Suprapubic skin (tissue), 4 donors: ENCODE data around the gene DCLRE1A. TPM values are rescaled to one million over a fixed set of nuclear protein-coding genes. Genes with fewer than 3 reads are reported as not detected.

ENCODE experiments used
- DNase-seq, 2 donors: peaks; one replicate each; pipeline ENCODE4 v3.0.0-alpha.2; 2019; ENCODE audit warnings: low spot score in 2 of 2
- H3K27ac ChIP-seq: fragments of 200-600 bp; sonication (generic); one replicate; pipeline ENCODE4 v1.5.1; 2019
- H3K27me3 ChIP-seq: fragments of 200-600 bp; sonication (generic); one replicate; pipeline ENCODE4 v1.5.1; 2019
- H3K36me3 ChIP-seq: fragments of 200-600 bp; sonication (generic); one replicate; pipeline ENCODE4 v1.5.1; 2019
- H3K4me1 ChIP-seq: fragments of 200-600 bp; sonication (generic); one replicate; pipeline ENCODE4 v1.5.1; 2019
- H3K4me3 ChIP-seq: fragments of 200-600 bp; sonication (generic); one replicate; pipeline ENCODE4 v1.5.1; 2019; ENCODE audit warnings: mild to moderate bottlenecking
- H3K9me3 ChIP-seq: fragments of 200-600 bp; sonication (generic); one replicate; pipeline ENCODE4 v1.5.1; 2019
- CTCF ChIP-seq, 2 donors: fragments of 200-600 bp in 1 of 2; fragments of 450-650 bp in 1 of 2; sonication (generic) in 1 of 2; IDR thresholded peaks; one replicate each; pipeline ENCODE4 v1.5.1; 2016 to 2019; ENCODE audit warnings: antibody characterized with exemption in 2 of 2, mild to moderate bottlenecking in 1 of 2, moderate library complexity in 1 of 2
- EP300 ChIP-seq: sonication (generic); formaldehyde crosslinking; IDR thresholded peaks from one replicate; pipeline ENCODE4 v1.6.1; 2017; ENCODE audit warnings: antibody characterized with exemption
- POLR2A ChIP-seq, 2 donors: fragments of 450-650 bp; IDR thresholded peaks; one replicate each; pipeline ENCODE4 v1.6.1; 2017; ENCODE audit warnings: antibody characterized with exemption in 2 of 2, mild to moderate bottlenecking in 2 of 2, moderate library complexity in 2 of 2
- POLR2AphosphoS5 ChIP-seq, 3 donors: sonication (generic); formaldehyde crosslinking; IDR thresholded peaks; one replicate each; pipeline ENCODE4 v1.6.1; 2017; ENCODE audit warnings: antibody characterized with exemption in 3 of 3
- WGBS: methylation state at CpG from one replicate; pipeline ENCODE4 v1.1.5; 2018; 5-methylcytosine and 5-hydroxymethylcytosine counted together
- total RNA-seq, 4 donors: library from RNA; depleted of rRNA; stranded (reverse); fragments of >200 nt; gene quantifications; one replicate each; pipeline ENCODE4 v1.1.0, GENCODE V29; 2016

The DCLRE1A gene
- total RNA-seq, 4 donors from 2014 or later: 3.6 to 5.2 (median 4.2) TPM

- Histone ChIP-seq H3K27ac (no peak overlapping the region), H3K27me3 (no peaks in the 10 kb centered on the region), H3K4me3 (no peak overlapping the region), H3K36me3 (peaks cover 30% of the 10 kb centered on the region), H3K9me3 (no peaks in the 10 kb centered on the region), H3K4me1 (peaks cover 25% of the 10 kb centered on the region)
- TF ChIP-seq CTCF (IDR thresholded peaks at IDR 0.05) (no peak), POLR2AphosphoS5 (IDR thresholded peaks at IDR 0.05) (no peak), EP300 (no peak), POLR2A (IDR thresholded peaks at IDR 0.05) (no peak)
- WGBS: 80% methylated on average over 2 of the region's 2 CpGs
- no peak for DNase-seq
These were observed 5.4 kb upstream of the DCLRE1A start for GRCh38 chr10:113859261-113859660.

GRCh38 chr10:113858541-113858940 is 4.7 kb upstream of the DCLRE1A start:
- no peak overlapping the region for H3K27ac ChIP-seq
- WGBS: 66% methylated on average over 2 of the region's 2 CpGs
- TF ChIP-seq EP300: no peak
- TF ChIP-seq POLR2AphosphoS5 (IDR thresholded peaks at IDR 0.05): no peak
- TF ChIP-seq CTCF (IDR thresholded peaks at IDR 0.05): no peak
- no peak for TF ChIP-seq POLR2A (IDR thresholded peaks at IDR 0.05)
- H3K4me3 ChIP-seq: no peak overlapping the region
- DNase-seq: no peak
- H3K36me3 ChIP-seq: peaks cover 30% of the 10 kb centered on the region
- no peaks in the 10 kb centered on the region for H3K9me3 ChIP-seq
- no peaks in the 10 kb centered on the region for H3K27me3 ChIP-seq
- H3K4me1 ChIP-seq: peaks cover 28% of the 10 kb centered on the region

GRCh38 chr10:113857210-113857609 is 3.3 kb upstream of the DCLRE1A start:
- peaks cover 30% of the 10 kb centered on the region for H3K36me3 ChIP-seq
- DNase-seq: no peak
- H3K27ac ChIP-seq: no peak overlapping the region
- no peaks in the 10 kb centered on the region for H3K27me3 ChIP-seq
- no peak overlapping the region for H3K4me3 ChIP-seq
- H3K4me1 ChIP-seq: peaks cover 34% of the 10 kb centered on the region
- TF ChIP-seq CTCF (IDR thresholded peaks at IDR 0.05) (no peak), POLR2A (IDR thresholded peaks at IDR 0.05) (no peak), EP300 (no peak)
- H3K9me3 ChIP-seq: no peaks in the 10 kb centered on the region

- H3K4me1 ChIP-seq: peaks cover 34% of the 10 kb centered on the region
- TF ChIP-seq POLR2A (IDR thresholded peaks at IDR 0.05) (no peak), CTCF (IDR thresholded peaks at IDR 0.05) (no peak), EP300 (no peak), POLR2AphosphoS5 (IDR thresholded peaks at IDR 0.05) (no peak)
- WGBS: 51% methylated on average over 1 of the region's 1 CpG
These were observed 2.7 kb upstream of the DCLRE1A start for GRCh38 chr10:113856563-113856962.

GRCh38 chr10:113854761-113855588 is 1.1 kb upstream of the DCLRE1A start:
- Histone ChIP-seq H3K27me3 (no peaks in the 10 kb centered on the region), H3K36me3 (peaks cover 9% of the 10 kb centered on the region), H3K27ac (peak overlapping the region; percentile 85), H3K4me1 (peaks cover 34% of the 10 kb centered on the region), H3K4me3 (peak overlapping the region; percentile 72), H3K9me3 (no peaks in the 10 kb centered on the region)
- TF ChIP-seq EP300 (no peak), POLR2AphosphoS5 (IDR thresholded peaks at IDR 0.05) (no peak), CTCF (IDR thresholded peaks at IDR 0.05) (no peak), POLR2A (IDR thresholded peaks at IDR 0.05) (no peak)
- peak; percentile 83 to 86 for DNase-seq
- WGBS: 3% methylated on average over 22 of the region's 62 CpGs

More at GRCh38 chr10:113856563-113856962, 2.7 kb upstream of the DCLRE1A start:
- peaks cover 25% of the 10 kb centered on the region for H3K36me3 ChIP-seq
- no peaks in the 10 kb centered on the region for H3K9me3 ChIP-seq
- H3K4me3 ChIP-seq: peak overlapping the region; percentile 72
- no peaks in the 10 kb centered on the region for H3K27me3 ChIP-seq
- no peak overlapping the region for H3K27ac ChIP-seq
- DNase-seq: no peak
